Cardiac fibroblast (primary cell): ENCODE data around the gene RIPK3.

ENCODE experiments used
- DNase-seq, 2 donors: peaks; one replicate each; pipeline versions ENCODE4 v3.0.0 to v3.0.0-alpha.2; 2010; ENCODE audit warnings: low read depth in 2 of 2
- H3K4me3 ChIP-seq, 2 donors: replicated peaks in 1 of 2; 1 replicate in 1 of 2; 2 replicates in 1 of 2; pipeline ENCODE4 v1.5.1; 2011; ENCODE audit warnings: low read depth in 2 of 2, low read length in 2 of 2, mild to moderate bottlenecking in 2 of 2, moderate library complexity in 1 of 2
- CTCF ChIP-seq: IDR thresholded peaks from one replicate; pipeline ENCODE4 v1.5.1; 2011; ENCODE audit warnings: low read depth, mild to moderate bottlenecking, low read length, inconsistent platforms

RIPK3 gene

GRCh38 chr14:24369463-24369862, 29.7 kb upstream of the RIPK3 start:
- DNase-seq, result no peak
- peak overlapping the region; percentile 83 to 88 for H3K4me3 ChIP-seq
- no peak for TF ChIP-seq CTCF

- peak overlapping the region; percentile 83 to 88 for H3K4me3 ChIP-seq
- no peak for TF ChIP-seq CTCF
- DNase-seq, result peak; percentile 49 to 78
Measured at GRCh38 chr14:24368562-24369252, 28.9 kb upstream of the RIPK3 start.

DNA sequence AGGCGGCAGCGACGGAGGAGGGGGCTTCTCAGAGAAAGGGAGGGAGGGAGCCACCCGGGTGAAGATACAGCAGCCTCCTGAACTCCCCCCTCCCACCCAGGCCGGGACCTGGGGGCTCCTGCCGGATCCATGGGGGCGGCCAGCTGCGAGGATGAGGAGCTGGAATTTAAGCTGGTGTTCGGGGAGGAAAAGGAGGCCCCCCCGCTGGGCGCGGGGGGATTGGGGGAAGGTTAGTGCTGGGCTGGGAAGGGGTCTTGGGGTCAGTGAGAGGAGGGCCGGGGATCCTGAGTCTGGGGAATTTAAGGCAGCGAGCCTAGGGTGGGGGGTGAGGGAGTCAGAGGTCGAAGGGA, 28.4 kb upstream of the RIPK3 start:
- no peak for TF ChIP-seq CTCF
- peak overlapping the region; percentile 83 to 88 for H3K4me3 ChIP-seq
- DNase-seq, result no peak

DNA sequence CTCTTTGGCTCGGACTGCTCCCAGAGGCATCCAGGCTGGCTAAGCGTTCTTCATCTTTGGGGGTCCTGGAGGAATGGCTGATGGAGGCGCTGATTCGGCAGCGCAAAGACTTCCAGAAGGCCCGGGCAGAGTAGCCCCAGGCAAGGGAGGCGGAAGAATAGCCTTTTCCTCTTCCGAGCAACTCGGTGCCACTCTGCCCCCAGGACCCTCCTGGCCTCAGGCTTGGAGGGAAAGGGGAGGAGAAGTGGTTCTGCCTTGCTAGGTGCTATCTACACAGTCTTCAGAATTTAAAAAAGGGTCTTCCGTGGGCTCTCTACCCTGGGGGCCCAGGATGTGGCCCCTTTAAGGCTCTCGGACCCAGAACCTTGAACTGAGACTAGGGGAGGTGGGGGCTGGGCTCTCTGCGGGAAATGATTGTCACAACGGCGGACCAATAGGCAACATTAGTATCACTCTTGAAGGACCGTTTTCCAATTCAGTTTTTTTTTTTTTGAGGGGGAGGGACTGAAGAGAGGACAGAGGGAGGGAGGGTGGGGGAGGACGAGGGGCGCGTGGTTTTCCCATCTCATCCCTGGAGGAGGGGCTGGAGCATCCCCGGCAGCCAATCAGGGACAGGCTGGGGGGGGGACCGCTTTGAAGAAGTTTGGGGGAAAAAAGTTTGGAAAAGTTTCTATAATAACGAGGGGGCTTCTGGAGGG, 27.9 kb upstream of the RIPK3 start, which contains the start of gene NFATC4:
NFATC4 (plus strand) TSS at position 671 of the 698 bp plus-strand sequence. CDS start 157 bp downstream, outside the sequence.
- DNase-seq, result peak; percentile 98 to 99
- no peak for TF ChIP-seq CTCF
- peak within 1 kb of the TSS; percentile 83 to 88 for H3K4me3 ChIP-seq

DNA sequence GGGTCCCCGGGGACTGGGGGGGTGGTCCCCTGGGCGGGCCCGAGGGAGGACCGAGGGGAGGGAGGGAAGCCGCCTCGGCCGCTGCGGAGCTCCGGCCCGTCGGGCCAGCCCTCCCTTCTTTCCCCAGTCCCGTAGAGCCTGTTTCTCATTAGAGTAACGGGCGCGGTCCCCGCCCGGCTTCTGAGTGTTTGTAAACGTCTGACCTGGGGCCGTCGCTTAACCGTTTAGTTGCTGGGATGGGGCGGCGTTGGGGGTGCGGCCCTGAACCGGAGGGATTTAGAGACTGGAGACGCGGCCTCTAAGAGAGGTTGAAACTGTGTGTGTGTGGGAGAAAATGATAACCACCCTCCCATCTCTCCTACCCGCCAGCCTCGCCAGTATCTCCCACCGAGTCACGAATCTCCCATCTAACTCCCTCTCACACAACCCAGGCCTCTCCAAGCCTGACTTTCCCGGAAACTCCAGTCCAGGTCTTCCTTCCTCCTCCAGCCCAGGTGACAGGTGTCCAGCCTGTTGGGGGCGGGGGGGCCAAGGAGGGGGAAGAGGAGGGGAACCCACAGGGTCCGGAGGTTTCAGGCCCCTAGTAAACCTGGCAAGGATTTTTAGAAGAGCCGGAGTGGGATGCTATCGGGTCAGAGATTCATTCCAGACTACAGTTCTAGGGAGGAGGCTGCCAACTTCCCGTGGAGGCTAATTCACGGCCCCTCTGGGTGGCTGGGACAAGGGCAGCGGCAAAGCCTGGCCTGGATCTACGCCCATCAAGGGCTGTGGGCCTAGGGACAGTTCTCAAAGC, 27.1 kb upstream of the RIPK3 start:
- peak; percentile 97 to 99 for DNase-seq
- H3K4me3 ChIP-seq, result peak overlapping the region; percentile 34 to 83

DNA sequence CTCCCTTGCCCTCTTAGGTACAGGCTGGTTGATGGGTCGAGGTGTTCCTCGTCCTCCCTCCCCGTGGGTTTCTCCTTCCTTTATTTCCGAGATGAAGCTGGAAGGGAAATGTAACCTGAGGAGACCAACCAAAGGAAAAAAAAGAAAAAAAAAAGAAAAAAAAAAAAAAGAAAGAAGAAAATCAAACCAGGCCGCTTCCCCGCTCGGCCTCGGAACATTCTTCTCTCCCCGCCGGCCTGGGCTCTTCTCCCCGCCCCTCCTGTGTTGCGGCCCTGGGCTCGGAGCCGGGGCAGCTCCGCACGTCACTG, 26.6 kb upstream of the RIPK3 start:
- no peak for DNase-seq

More for the DNA sequence above, 27.1 kb upstream of the RIPK3 start:
- no peak for TF ChIP-seq CTCF

More for the DNA sequence above, 26.6 kb upstream of the RIPK3 start:
- H3K4me3 ChIP-seq, result peak overlapping the region; percentile 1 to 46
- TF ChIP-seq CTCF, result no peak
